Osteocyte (in vitro differentiated cells): ENCODE measurements around the gene PGS1. TPM values are rescaled to one million over a fixed set of nuclear protein-coding genes. Genes with fewer than 3 reads are reported as not detected.
A peak's percentile ranks its signal among the peaks of the same experiment; 100 is the strongest.

Experiments used
- DNase-seq: peaks from one replicate; pipeline ENCODE4 v3.0.0; 2021; ENCODE audit warnings: mixed read lengths; ENCODE audit not compliant: unreplicated experiment; ENCODE audit errors: extremely low spot score
- H3K27ac Mint-ChIP-seq: one replicate; pipeline ENCODE4 v1.8.0; 2021; ENCODE audit warnings: mild to moderate bottlenecking, mixed read lengths; ENCODE audit not compliant: unreplicated experiment
- H3K27me3 Mint-ChIP-seq: one replicate; pipeline ENCODE4 v1.8.0; 2021; ENCODE audit warnings: mixed read lengths; ENCODE audit not compliant: unreplicated experiment
- H3K36me3 Mint-ChIP-seq: one replicate; pipeline ENCODE4 v1.8.0; 2021; ENCODE audit warnings: mixed read lengths; ENCODE audit not compliant: unreplicated experiment
- H3K4me1 Mint-ChIP-seq: one replicate; pipeline ENCODE4 v1.8.0; 2021; ENCODE audit warnings: mixed read lengths; ENCODE audit not compliant: unreplicated experiment
- H3K4me3 Mint-ChIP-seq: one replicate; pipeline ENCODE4 v1.8.0; 2021; ENCODE audit warnings: mild to moderate bottlenecking, moderate library complexity, mixed read lengths; ENCODE audit not compliant: unreplicated experiment
- H3K9me3 Mint-ChIP-seq: one replicate; pipeline ENCODE4 v1.8.0; 2021; ENCODE audit warnings: mixed read lengths; ENCODE audit not compliant: unreplicated experiment
- total RNA-seq: library from RNA; stranded (reverse); gene quantifications from 2 replicates; pipeline ENCODE4 v1.2.1, GENCODE V29; 2021
- TF ChIP-seq, protein P1 (sequence below): fragments of 200-600 bp; sonication (generic); IDR thresholded peaks from 2 replicates; pipeline ENCODE4 v1.5.0; 2021; ENCODE audit warnings: antibody characterized with exemption, mild to moderate bottlenecking, moderate library complexity

The PGS1 gene
- total RNA-seq, 1 donor from 2014 or later = 53.0 TPM

DNA sequence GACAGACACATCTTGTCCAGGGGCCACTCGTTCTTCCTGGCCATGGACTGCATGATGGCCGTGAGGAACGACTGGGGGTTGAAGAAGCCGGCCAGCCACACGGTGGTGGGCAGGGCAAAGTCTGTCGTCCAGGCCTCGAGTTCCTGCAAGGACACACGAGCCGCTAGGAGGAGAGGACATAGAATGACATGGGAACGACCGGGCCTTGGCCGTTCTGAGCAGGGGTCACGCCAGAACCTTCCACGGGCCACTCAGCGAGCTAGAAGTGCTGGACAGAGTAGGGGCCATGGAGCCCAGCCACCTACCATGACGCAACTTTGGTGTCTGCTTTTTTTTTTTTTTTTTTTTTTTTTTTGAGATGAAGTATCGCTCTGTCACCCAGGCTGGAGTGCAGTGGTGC lies 47.0 kb downstream of the PGS1 start:
- TF ChIP-seq, protein P1, sequence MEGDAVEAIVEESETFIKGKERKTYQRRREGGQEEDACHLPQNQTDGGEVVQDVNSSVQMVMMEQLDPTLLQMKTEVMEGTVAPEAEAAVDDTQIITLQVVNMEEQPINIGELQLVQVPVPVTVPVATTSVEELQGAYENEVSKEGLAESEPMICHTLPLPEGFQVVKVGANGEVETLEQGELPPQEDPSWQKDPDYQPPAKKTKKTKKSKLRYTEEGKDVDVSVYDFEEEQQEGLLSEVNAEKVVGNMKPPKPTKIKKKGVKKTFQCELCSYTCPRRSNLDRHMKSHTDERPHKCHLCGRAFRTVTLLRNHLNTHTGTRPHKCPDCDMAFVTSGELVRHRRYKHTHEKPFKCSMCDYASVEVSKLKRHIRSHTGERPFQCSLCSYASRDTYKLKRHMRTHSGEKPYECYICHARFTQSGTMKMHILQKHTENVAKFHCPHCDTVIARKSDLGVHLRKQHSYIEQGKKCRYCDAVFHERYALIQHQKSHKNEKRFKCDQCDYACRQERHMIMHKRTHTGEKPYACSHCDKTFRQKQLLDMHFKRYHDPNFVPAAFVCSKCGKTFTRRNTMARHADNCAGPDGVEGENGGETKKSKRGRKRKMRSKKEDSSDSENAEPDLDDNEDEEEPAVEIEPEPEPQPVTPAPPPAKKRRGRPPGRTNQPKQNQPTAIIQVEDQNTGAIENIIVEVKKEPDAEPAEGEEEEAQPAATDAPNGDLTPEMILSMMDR = no peak
- Mint-ChIP-seq H3K4me3 (no peak overlapping the region), H3K36me3 (peaks cover 23% of the 10 kb centered on the region), H3K27ac (no peak overlapping the region), H3K9me3 (no peaks in the 10 kb centered on the region), H3K27me3 (no peaks in the 10 kb centered on the region), H3K4me1 (peaks cover 48% of the 10 kb centered on the region)
- DNase-seq = no peak

DNA sequence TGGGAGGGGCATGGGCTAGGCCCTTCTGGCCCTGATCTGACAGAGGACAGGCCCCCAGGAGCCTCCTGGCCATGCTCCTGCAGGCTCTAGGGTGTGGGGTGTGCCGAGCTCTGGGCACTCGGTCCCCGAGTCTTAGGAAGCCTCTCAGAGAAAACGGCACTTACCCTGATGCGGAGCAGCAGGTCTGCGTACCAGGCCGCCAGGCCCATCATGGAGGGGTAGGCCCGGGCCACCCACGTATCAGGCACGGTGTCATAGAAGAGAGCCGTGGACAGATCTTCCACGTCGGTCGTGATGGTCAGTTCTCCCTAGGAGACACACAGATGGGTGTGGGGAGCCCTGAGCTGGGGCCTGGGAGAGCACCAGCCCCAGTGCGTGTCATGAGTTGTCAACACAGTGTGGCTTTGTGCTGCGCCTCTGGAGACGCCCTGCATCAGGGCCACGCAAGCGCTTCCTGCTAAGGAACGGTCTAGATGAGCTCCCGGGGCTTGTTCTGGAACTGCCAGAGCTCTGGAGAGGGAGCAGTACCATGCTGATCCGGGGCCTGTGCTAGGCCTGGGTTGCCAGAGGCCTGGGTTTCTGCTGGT lies 47.9 kb downstream of the PGS1 start:
- Mint-ChIP-seq H3K27ac (no peak overlapping the region), H3K4me3 (no peak overlapping the region), H3K9me3 (no peaks in the 10 kb centered on the region), H3K36me3 (peaks cover 18% of the 10 kb centered on the region), H3K4me1 (peaks cover 42% of the 10 kb centered on the region), H3K27me3 (no peaks in the 10 kb centered on the region)
- TF ChIP-seq, protein P1 = no peak
- no peak for DNase-seq

DNA sequence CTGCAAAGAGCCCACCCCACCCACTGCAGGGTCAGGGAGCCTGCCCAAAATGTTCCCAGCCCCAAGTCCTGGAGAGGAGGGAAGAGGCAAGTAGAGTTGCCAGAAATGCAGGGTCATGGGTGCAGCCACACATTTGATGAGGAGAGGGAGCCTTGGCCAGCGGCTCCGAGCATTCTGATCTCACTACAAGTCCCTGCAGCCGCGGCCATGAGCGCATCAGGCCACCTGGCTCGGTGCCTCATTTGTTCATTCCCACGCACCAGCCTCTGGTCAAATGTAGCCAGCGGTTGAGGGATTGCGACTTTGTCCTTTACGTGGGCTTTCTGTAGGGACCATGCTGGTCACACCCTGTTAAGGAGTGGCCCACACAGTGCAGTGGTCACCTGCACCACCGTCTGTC lies 48.7 kb downstream of the PGS1 start:
- H3K4me1 Mint-ChIP-seq = peaks cover 36% of the 10 kb centered on the region
- DNase-seq = no peak
- H3K9me3 Mint-ChIP-seq = no peaks in the 10 kb centered on the region
- H3K4me3 Mint-ChIP-seq = no peak overlapping the region
- H3K27me3 Mint-ChIP-seq = no peaks in the 10 kb centered on the region
- TF ChIP-seq, protein P1 = no peak
- H3K27ac Mint-ChIP-seq = no peak overlapping the region
- H3K36me3 Mint-ChIP-seq = peaks cover 17% of the 10 kb centered on the region

DNA sequence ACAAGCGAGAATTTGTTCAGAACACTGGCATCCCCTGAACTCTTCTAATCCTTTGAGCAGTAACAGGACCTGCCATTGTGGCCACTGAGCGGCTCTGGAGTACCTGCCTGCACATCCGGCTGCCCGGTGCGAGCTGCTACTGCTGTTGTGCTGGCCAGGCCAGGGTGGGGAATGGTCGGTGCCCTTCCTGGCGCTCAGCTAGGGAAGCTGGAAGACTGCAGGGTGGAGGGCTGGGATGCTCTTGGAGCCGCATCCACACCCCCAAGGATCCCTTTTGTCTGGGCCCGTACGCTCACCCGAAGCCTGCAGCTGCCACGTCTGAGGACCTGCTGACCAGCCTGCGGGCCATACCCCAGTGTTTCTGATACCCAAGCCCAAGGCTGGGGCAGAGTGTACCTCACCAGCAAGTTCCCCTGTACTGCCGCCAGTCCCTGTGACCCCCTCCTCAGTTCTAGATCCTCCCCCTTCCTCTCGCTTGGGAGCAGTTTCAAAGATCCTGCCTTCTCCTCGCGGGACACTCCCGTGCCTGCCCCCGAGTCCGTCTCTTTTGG lies 49.7 kb downstream of the PGS1 start:
- Mint-ChIP-seq H3K4me1 (peaks cover 30% of the 10 kb centered on the region), H3K27me3 (no peaks in the 10 kb centered on the region), H3K36me3 (peaks cover 14% of the 10 kb centered on the region), H3K4me3 (no peak overlapping the region), H3K27ac (peak overlapping the region; percentile 56), H3K9me3 (no peaks in the 10 kb centered on the region)
- TF ChIP-seq, protein P1 = no peak
- no peak for DNase-seq

DNA sequence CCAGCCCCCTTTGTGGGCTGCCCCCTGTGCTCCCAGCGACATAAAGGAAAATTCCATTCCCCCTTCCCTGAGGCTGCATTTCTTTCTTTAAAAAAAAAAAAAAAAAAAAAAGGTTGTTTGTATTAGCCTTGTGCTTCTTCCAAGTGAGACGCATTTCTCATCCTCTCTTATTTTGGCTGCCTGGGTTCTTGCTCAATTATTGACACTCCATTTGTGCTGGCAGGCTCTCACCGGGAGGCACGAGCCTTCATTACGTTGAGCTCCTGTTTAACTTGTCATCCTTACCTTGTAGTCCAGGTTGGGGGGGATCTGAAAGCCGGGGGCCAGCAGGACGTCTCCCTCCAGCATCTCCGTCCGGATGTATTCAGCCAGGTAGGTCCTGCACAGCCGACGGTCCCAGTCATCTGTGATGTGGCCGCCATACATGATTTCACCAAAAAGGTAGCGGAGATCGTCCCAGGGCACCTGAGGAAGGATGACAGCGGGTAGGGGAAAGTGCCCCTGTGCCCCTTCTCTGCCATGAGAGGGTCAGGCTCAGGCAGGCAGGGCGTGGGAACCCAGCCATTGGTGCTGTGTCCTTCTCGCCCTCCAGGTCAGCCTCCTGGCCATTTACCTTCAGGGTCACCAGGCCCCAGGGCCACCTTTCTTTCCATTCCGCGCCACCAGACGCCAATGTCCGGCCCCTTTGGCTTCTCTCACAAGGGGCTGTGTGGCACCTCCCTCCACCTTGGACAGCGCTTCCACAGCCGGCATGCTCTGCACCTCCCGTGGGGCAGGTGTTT lies 50.6 kb downstream of the PGS1 start:
- Mint-ChIP-seq H3K9me3 (no peaks in the 10 kb centered on the region), H3K4me1 (peaks cover 30% of the 10 kb centered on the region), H3K27ac (peak overlapping the region; percentile 56), H3K27me3 (no peaks in the 10 kb centered on the region), H3K4me3 (no peak overlapping the region), H3K36me3 (peaks cover 14% of the 10 kb centered on the region)
- no peak for DNase-seq
- TF ChIP-seq, protein P1 = no peak
